WI38 (cell line): ENCODE measurements around the gene C12orf76.
"Not testable (repeated sequence)": the region's sequence is repeated elsewhere in the genome, so short reads cannot be mapped to it uniquely, and the experiment has no call there.

Experiments
- H3K4me3 ChIP-seq: 2 replicates; pipeline ENCODE4 v1.5.1; 2011; ENCODE audit warnings: low read depth, mild to moderate bottlenecking, control low read depth, low read length
- CTCF ChIP-seq: IDR thresholded peaks from 2 replicates; pipeline ENCODE4 v1.5.1; 2012; ENCODE audit warnings: low read depth, mild to moderate bottlenecking, control low read depth, low read length

Gene C12orf76

GRCh38 chr12:110058875-110059615 lies 10.7 kb upstream of the C12orf76 start:
- TF ChIP-seq CTCF, result no peak
- H3K4me3 ChIP-seq, result no peak overlapping the region

- not testable (repeated sequence) for H3K4me3 ChIP-seq
Observed at GRCh38 chr12:110056643-110057042, 8.3 kb upstream of the C12orf76 start.

- not testable (repeated sequence) for H3K4me3 ChIP-seq
Observed at GRCh38 chr12:110055375-110056352, 7.3 kb upstream of the C12orf76 start.

- no peak for TF ChIP-seq CTCF
- H3K4me3 ChIP-seq, result no peak overlapping the region
Observed at GRCh38 chr12:110050927-110051326, 2.6 kb upstream of the C12orf76 start.

GRCh38 chr12:110049666-110050065 lies 1.3 kb upstream of the C12orf76 start:
- H3K4me3 ChIP-seq, result not testable (repeated sequence)

GRCh38 chr12:110049034-110049433 lies 712 bp upstream of the C12orf76 start:
- H3K4me3 ChIP-seq, result peak overlapping the region; percentile 89

- no peak for TF ChIP-seq CTCF
- peak overlapping the region; percentile 89 for H3K4me3 ChIP-seq
Observed at GRCh38 chr12:110047297-110047940, 903 bp downstream of the C12orf76 start.

GRCh38 chr12:110046451-110047187 lies 1.7 kb downstream of the C12orf76 start:
- TF ChIP-seq CTCF, result no peak
- no peak overlapping the region for H3K4me3 ChIP-seq

- no peak for TF ChIP-seq CTCF
- H3K4me3 ChIP-seq, result no peak overlapping the region
Observed at GRCh38 chr12:110042264-110042663, 6.1 kb downstream of the C12orf76 start.
